Body of pancreas (tissue), 4 donors: ENCODE results near the gene TCF7L1.

Experiments used
- POLR2A ChIP-seq, 3 donors: fragments of 450-650 bp; IDR thresholded peaks; one replicate each; pipeline ENCODE4 v1.6.1; 2016; ENCODE audit warnings: antibody characterized with exemption in 3 of 3, mild to moderate bottlenecking in 2 of 3
- TF ChIP-seq, protein P1 (sequence below), 7 experiments: fragments of 450-650 bp in 4 of 7; fragments of 200-600 bp in 3 of 7; sonication (generic) in 3 of 7; IDR thresholded peaks; one replicate each; pipeline ENCODE4 v1.5.1; 2016 to 2019; ENCODE audit warnings: antibody characterized with exemption in 7 of 7

DNA sequence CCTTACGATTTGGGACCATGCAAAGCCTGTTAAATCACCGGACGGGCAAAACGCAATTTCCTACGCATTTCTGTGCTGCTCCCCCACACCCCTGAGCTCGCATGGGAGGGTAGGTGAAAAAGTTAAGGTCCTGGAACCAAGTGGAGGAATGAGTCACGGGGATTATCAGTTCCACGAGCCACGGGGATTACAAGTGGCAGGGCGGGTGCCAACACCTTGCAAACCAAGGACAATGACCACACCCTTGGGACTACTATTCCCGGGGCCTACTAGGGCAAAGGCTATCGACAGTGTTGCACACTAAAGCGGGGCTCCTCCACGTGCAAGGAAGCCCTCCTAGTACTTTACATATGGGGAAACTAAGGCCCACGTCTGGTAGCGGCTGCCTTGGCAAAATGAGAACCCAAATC, 220.7 kb downstream of the TCF7L1 start:
- TF ChIP-seq, protein P1, sequence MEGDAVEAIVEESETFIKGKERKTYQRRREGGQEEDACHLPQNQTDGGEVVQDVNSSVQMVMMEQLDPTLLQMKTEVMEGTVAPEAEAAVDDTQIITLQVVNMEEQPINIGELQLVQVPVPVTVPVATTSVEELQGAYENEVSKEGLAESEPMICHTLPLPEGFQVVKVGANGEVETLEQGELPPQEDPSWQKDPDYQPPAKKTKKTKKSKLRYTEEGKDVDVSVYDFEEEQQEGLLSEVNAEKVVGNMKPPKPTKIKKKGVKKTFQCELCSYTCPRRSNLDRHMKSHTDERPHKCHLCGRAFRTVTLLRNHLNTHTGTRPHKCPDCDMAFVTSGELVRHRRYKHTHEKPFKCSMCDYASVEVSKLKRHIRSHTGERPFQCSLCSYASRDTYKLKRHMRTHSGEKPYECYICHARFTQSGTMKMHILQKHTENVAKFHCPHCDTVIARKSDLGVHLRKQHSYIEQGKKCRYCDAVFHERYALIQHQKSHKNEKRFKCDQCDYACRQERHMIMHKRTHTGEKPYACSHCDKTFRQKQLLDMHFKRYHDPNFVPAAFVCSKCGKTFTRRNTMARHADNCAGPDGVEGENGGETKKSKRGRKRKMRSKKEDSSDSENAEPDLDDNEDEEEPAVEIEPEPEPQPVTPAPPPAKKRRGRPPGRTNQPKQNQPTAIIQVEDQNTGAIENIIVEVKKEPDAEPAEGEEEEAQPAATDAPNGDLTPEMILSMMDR (IDR thresholded peaks at IDR 0.05) = no peak
- TF ChIP-seq POLR2A (IDR thresholded peaks at IDR 0.05) = no peak
